CD14-positive monocyte (primary cell): ENCODE results near the gene CSMD2. TPM values are rescaled to one million over a fixed set of nuclear protein-coding genes. Genes with fewer than 3 reads are reported as not detected.

Experiments
- DNase-seq, 3 donors: peaks; one replicate each; pipeline ENCODE4 v3.0.0-alpha.2; 2011 to 2022
- H2AFZ ChIP-seq: 2 replicates; pipeline ENCODE4 v1.6.0; 2012; ENCODE audit warnings: mild to moderate bottlenecking, low read depth, low read length, inconsistent platforms; ENCODE audit not compliant: insufficient read depth, poor library complexity, severe bottlenecking
- H3K27ac ChIP-seq, 2 donors: 1 replicate in 1 of 2; 2 replicates in 1 of 2; pipeline ENCODE4 v1.5.1; 2012 to 2013; ENCODE audit warnings: low read length in 2 of 2, control low read depth in 1 of 2, inconsistent platforms in 1 of 2, low read depth in 1 of 2, mild to moderate bottlenecking in 1 of 2
- H3K27me3 ChIP-seq, 2 donors: one replicate each; pipeline versions ENCODE4 v1.6.0 to v1.6.1; 2011 to 2013; ENCODE audit warnings: low read length in 2 of 2; ENCODE audit not compliant: control insufficient read depth in 2 of 2, insufficient read depth in 2 of 2
- H3K36me3 ChIP-seq, 2 donors: replicated peaks in 1 of 2; 1 replicate in 1 of 2; 2 replicates in 1 of 2; pipeline versions ENCODE4 v1.5.1 to v1.6.1; 2012 to 2013; ENCODE audit warnings: low read length in 2 of 2, control low read depth in 1 of 2, inconsistent platforms in 1 of 2, mild to moderate bottlenecking in 1 of 2; ENCODE audit not compliant: insufficient read depth in 2 of 2, control insufficient read depth in 1 of 2
- H3K4me1 ChIP-seq, 2 donors: 1 replicate in 1 of 2; 2 replicates in 1 of 2; pipeline versions ENCODE4 v1.5.1 to v1.6.1; 2012 to 2013; ENCODE audit warnings: low read length in 2 of 2, control low read depth in 1 of 2, inconsistent platforms in 1 of 2, mild to moderate bottlenecking in 1 of 2, moderate library complexity in 1 of 2; ENCODE audit not compliant: insufficient read depth in 2 of 2, control insufficient read depth in 1 of 2
- H3K4me2 ChIP-seq: replicated peaks from 2 replicates; pipeline ENCODE3; 2012; ENCODE audit warnings: low read length, moderate library complexity, mild to moderate bottlenecking; ENCODE audit not compliant: poor library complexity, severe bottlenecking; ENCODE audit errors: extremely low read depth
- H3K4me3 ChIP-seq, 3 experiments: fragments of 200-600 bp in 1 of 3; sonication (generic) in 1 of 3; replicated peaks in 1 of 3; 1 replicate in 2 of 3; 2 replicates in 1 of 3; pipeline ENCODE4 v1.5.1; 2011 to 2013; ENCODE audit warnings: low read length in 3 of 3, mild to moderate bottlenecking in 3 of 3, control low read depth in 2 of 3, low read depth in 2 of 3, inconsistent platforms in 1 of 3, moderate library complexity in 1 of 3
- H3K79me2 ChIP-seq: 2 replicates; pipeline ENCODE4 v1.6.0; 2012; ENCODE audit warnings: mild to moderate bottlenecking, control low read depth, inconsistent platforms, low read length, moderate library complexity; ENCODE audit not compliant: insufficient read depth
- H3K9ac ChIP-seq: 2 replicates; pipeline ENCODE4 v1.6.0; 2017; ENCODE audit warnings: low read length, mild to moderate bottlenecking; ENCODE audit not compliant: insufficient read depth, poor library complexity, severe bottlenecking
- H3K9me3 ChIP-seq, 2 donors: replicated peaks in 1 of 2; 1 replicate in 1 of 2; 2 replicates in 1 of 2; pipeline versions ENCODE4 v1.5.1 to v1.6.1; 2012 to 2013; ENCODE audit warnings: low read length in 2 of 2, control low read depth in 1 of 2; ENCODE audit not compliant: control insufficient read depth in 1 of 2, insufficient read depth in 1 of 2
- H4K20me1 ChIP-seq: 2 replicates; pipeline ENCODE4 v1.6.0; 2012; ENCODE audit warnings: mild to moderate bottlenecking, low read length, control low read depth, moderate library complexity; ENCODE audit not compliant: insufficient read depth
- H3K27ac Mint-ChIP-seq, 7 donors: one replicate each; pipeline ENCODE4 v1.8.0; 2020; ENCODE audit warnings: mild to moderate bottlenecking in 7 of 7, mixed read lengths in 7 of 7, moderate library complexity in 6 of 7, inconsistent platforms in 2 of 7
- H3K27me3 Mint-ChIP-seq, 3 donors: one replicate each; pipeline ENCODE4 v1.8.0; 2021 to 2022; ENCODE audit warnings: low read depth in 3 of 3, mild to moderate bottlenecking in 3 of 3, mixed read lengths in 3 of 3, moderate library complexity in 3 of 3, inconsistent platforms in 1 of 3
- H3K36me3 Mint-ChIP-seq, 2 donors: one replicate each; pipeline ENCODE4 v1.8.0; 2020; ENCODE audit warnings: mixed read lengths in 2 of 2, inconsistent platforms in 1 of 2, mild to moderate bottlenecking in 1 of 2
- H3K4me1 Mint-ChIP-seq: one replicate; pipeline ENCODE4 v1.8.0; 2020; ENCODE audit warnings: mild to moderate bottlenecking, mixed read lengths
- H3K4me3 Mint-ChIP-seq, 2 donors: one replicate each; pipeline ENCODE4 v1.8.0; 2020; ENCODE audit warnings: mild to moderate bottlenecking in 2 of 2, mixed read lengths in 2 of 2, moderate library complexity in 1 of 2
- H3K9me3 Mint-ChIP-seq, 7 donors: one replicate each; pipeline ENCODE4 v1.8.0; 2020 to 2022; ENCODE audit warnings: mixed read lengths in 7 of 7, mild to moderate bottlenecking in 6 of 7, moderate library complexity in 6 of 7, inconsistent platforms in 2 of 7
- WGBS: methylation state at CpG from one replicate; pipeline ENCODE4 v1.1.5; 2013; ENCODE audit warnings: missing lambda C conversion rate; ENCODE audit not compliant: insufficient coverage; 5-methylcytosine and 5-hydroxymethylcytosine counted together
- intact Hi-C, 2 donors: fragments of 100-400 bp; cut with micrococcal nuclease; formaldehyde crosslinking; loops; one replicate each; pipeline versions ENCODE4 v1.15.0 to v1.15.1; 2023
- polyA plus RNA-seq, 3 donors: library from polyadenylated mRNA; depleted of rRNA in 1 of 3; unstranded in 2 of 3; stranded (reverse) in 1 of 3; fragments of 300-500 nt in 2 of 3; fragments of >200 nt in 1 of 3; fragmentation: Illumina TruSeq in 2 of 3; gene quantifications; 1 replicate in 2 of 3; 2 replicates in 1 of 3; pipeline ENCODE4 v1.2.3, GENCODE V29; 2012 to 2021
- TF ChIP-seq, protein P1 (sequence below): fragments of 200-600 bp; IDR thresholded peaks from one replicate; pipeline ENCODE4 v1.8.0; 2022; ENCODE audit warnings: antibody characterized with exemption, mild to moderate bottlenecking

CSMD2 gene
- polyA plus RNA-seq, 3 donors = 0.04 TPM; not detected in 2

DNA sequence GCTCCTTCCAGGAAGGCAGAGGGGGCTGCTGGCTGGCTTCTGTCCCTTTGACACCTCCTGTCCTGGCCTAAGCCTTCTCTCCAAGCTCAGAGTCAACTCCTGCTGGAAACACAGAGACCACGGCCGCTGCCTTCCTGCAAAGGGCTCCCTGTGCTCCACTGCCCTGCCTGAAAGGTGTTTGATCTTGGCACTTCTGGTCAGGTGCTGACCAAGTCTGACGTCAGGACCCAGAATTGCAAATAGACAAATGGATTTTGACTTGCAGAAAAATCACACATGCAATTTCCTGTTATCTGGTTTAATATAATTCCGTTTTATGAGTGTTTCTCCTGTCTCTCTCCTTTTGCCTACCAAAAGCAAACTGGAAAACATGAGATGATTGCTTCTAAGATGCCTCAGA, 387.7 kb downstream of the CSMD2 start:
- Histone ChIP-seq H3K79me2 (no peaks in the 10 kb centered on the region), H3K4me1 (no peaks in the 10 kb centered on the region), H2AFZ (no peak overlapping the region), H3K27ac (no peak overlapping the region), H4K20me1 (no peaks in the 10 kb centered on the region), H3K27me3 (no peaks in the 10 kb centered on the region), H3K36me3 (no peaks in the 10 kb centered on the region), H3K4me3 (no peak overlapping the region), H3K4me2 (no peak overlapping the region), H3K9ac (no peak overlapping the region), H3K9me3 (no peaks in the 10 kb centered on the region)
- no peak overlapping the region for H3K27ac Mint-ChIP-seq
- no peaks in the 10 kb centered on the region for H3K4me1 Mint-ChIP-seq
- 89% methylated on average over 4 of the region's 4 CpGs for WGBS
- H3K36me3 Mint-ChIP-seq = no peaks in the 10 kb centered on the region
- intact Hi-C loops = no loop called here
- TF ChIP-seq, protein P1, sequence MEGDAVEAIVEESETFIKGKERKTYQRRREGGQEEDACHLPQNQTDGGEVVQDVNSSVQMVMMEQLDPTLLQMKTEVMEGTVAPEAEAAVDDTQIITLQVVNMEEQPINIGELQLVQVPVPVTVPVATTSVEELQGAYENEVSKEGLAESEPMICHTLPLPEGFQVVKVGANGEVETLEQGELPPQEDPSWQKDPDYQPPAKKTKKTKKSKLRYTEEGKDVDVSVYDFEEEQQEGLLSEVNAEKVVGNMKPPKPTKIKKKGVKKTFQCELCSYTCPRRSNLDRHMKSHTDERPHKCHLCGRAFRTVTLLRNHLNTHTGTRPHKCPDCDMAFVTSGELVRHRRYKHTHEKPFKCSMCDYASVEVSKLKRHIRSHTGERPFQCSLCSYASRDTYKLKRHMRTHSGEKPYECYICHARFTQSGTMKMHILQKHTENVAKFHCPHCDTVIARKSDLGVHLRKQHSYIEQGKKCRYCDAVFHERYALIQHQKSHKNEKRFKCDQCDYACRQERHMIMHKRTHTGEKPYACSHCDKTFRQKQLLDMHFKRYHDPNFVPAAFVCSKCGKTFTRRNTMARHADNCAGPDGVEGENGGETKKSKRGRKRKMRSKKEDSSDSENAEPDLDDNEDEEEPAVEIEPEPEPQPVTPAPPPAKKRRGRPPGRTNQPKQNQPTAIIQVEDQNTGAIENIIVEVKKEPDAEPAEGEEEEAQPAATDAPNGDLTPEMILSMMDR = no peak
- peaks cover 0 to 4% (median 0%) of the 10 kb centered on the region in 3 donors for H3K27me3 Mint-ChIP-seq
- peaks cover 0 to 4% (median 0%) of the 10 kb centered on the region in 7 donors for H3K9me3 Mint-ChIP-seq
- DNase-seq = no peak
- no peak overlapping the region for H3K4me3 Mint-ChIP-seq

DNA sequence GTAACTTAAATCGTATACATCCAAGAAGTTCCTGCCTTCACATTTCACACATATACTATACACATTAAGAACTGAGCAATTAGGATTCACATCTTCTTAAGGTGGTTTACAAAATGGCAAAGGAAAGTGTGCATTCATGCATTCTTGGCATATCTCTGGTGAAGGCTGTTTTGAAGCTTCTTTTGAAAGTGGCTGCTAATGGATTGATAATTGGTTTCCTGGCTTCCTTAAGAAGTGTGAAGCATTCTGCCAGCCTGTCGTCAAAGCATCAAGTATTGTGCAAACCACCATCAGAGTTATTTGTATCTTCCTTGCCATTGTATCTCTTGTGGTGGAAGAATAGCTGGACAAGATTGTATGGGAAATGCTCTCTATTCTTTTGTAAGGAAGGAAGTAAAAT, 396.2 kb downstream of the CSMD2 start:
- no peak overlapping the region for H3K27ac Mint-ChIP-seq
- Histone ChIP-seq H4K20me1 (no peaks in the 10 kb centered on the region), H3K79me2 (no peaks in the 10 kb centered on the region), H3K4me1 (no peaks in the 10 kb centered on the region), H3K36me3 (no peaks in the 10 kb centered on the region), H3K27ac (no peak overlapping the region), H3K9me3 (no peaks in the 10 kb centered on the region), H2AFZ (no peak overlapping the region), H3K4me3 (no peak overlapping the region), H3K9ac (no peak overlapping the region), H3K27me3 (no peaks in the 10 kb centered on the region), H3K4me2 (no peak overlapping the region)
- H3K4me1 Mint-ChIP-seq = no peaks in the 10 kb centered on the region
- H3K36me3 Mint-ChIP-seq = no peaks in the 10 kb centered on the region
- DNase-seq = no peak
- no CpG with 5 or more reads among the region's 2 CpGs for WGBS
- intact Hi-C loops = no loop called here
- H3K27me3 Mint-ChIP-seq = peaks cover 2 to 9% (median 7%) of the 10 kb centered on the region in 3 donors
- peaks cover 0 to 4% (median 0%) of the 10 kb centered on the region in 7 donors for H3K9me3 Mint-ChIP-seq
- H3K4me3 Mint-ChIP-seq = no peak overlapping the region
- TF ChIP-seq, protein P1 = no peak
